ENCODE measurements around the gene DELE1. TPM values are rescaled to one million over a fixed set of nuclear protein-coding genes. Genes with fewer than 3 reads are reported as not detected.

The DELE1 gene
- total RNA-seq, 1 donor = 47.1 TPM

DNA sequence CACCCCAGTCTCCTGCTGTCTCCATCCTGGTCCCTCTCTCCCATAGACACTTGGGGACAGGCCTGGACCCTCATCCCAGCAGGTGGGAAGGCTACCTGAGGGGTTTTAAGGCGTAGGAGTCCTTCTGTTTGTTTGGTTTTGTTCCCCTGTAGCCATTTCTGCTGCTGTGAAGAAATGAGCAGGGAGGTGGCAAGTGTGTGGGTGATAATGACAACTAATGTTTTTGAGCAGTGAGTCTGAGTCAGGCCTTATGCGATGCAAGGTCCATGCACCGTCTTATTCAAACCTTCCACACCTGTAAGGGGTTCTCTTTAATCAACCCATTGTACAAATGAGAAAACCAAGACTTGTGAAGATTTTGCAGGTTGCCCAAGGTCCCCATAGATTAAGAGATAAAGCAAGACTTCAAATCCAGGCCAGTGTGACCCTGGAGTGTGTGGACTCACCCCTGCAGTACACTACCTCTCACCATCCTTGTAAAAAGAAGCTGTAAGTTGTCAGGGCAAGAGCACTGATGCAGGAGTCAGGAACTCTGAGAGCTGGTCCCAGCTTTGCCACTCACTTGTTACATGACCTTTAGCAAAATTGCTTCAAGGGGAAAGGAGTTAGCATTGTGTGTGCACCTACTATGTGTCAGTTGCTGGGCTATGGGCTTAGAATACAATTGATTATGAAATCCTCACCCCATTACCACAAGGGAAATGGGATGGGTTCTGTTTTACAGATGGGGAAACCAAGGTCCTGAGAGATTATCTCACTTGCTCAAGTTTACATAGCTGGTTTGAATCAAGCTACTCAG, 26.7 kb downstream of the DELE1 start:
- H3K27me3 ChIP-seq (ENCODE audit: insufficient read depth, low read length) = no peaks in the 10 kb centered on the region

DNA sequence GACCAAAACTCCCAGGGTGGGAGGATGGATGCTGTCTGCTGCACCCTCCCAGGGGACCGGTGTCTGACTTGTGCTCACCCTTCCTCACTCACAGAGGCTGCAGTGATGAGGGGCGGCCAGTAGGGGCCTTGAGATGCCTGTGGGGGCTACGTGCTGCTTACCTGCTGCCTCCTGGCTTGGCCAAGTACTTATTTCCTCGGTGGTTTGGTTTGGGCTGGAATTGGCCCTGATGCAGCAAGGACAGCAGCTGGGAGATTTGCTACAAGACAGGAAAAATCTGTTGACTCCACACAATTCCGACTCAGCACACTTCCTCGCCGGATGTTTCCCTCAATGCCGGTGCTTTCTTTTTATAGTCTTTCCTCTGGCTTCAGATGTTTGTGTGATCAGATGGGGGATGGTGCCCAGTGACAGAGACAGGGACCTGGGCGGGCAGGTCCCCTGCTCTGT, 27.7 kb downstream of the DELE1 start:
- Histone ChIP-seq H3K9me3 (ENCODE audit: low read depth, low read length) (no peaks in the 10 kb centered on the region), H3K4me3 (ENCODE audit: low read length) (no peak overlapping the region), H3K4me1 (ENCODE audit: insufficient read depth, low read length) (peaks cover 20% of the 10 kb centered on the region), H3K27me3 (ENCODE audit: insufficient read depth, low read length) (no peaks in the 10 kb centered on the region)

More for the DNA sequence above, 26.7 kb downstream of the DELE1 start:
- Histone ChIP-seq H3K4me1 (ENCODE audit: insufficient read depth, low read length) (peaks cover 29% of the 10 kb centered on the region), H3K4me3 (ENCODE audit: low read length) (no peak overlapping the region), H3K9me3 (ENCODE audit: low read depth, low read length) (no peaks in the 10 kb centered on the region)

DNA sequence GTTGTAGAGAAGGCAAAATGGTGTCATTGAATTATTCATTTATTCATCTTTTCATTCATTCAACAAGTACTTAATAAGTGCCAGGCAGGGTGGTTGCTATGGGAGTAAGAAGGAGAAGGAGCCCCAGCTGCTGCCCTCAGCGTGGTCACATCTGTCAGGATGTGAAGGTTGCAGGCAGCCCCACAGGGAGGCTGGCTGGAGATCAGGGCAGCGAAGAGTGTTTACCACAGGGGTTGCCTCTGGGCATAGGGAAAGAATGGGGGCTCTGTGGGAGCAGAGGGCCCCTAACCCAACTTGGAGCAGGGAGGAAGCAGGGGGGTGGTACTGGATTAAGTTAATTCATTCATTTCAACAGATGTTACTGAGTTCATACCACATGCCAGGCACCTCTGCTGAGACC, 28.3 kb downstream of the DELE1 start:
- Histone ChIP-seq H3K9me3 (ENCODE audit: low read depth, low read length) (no peaks in the 10 kb centered on the region), H3K27me3 (ENCODE audit: insufficient read depth, low read length) (no peaks in the 10 kb centered on the region), H3K4me1 (ENCODE audit: insufficient read depth, low read length) (peaks cover 17% of the 10 kb centered on the region), H3K4me3 (ENCODE audit: low read length) (no peak overlapping the region)

DNA sequence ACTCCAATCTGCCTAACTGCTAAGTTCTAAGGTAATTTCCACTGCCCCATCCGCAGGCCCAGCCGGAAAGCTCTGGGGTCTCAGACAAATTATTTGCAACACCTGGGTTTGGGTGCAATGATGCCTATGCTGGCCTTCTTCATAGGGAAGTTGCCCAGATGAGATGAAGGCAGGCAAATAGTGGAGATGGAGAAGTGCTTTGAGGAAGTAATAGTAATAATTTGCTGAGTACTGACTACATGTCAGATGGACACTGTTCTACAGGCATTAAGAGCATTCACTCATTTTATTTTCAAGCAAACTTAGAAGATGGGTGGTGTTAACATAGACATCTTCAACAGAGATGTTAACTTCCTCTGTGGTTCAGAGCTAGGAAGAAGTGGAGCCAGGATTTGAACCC, 30.5 kb downstream of the DELE1 start:
- no peaks in the 10 kb centered on the region for H3K27me3 ChIP-seq (ENCODE audit: insufficient read depth, low read length)
- H3K4me1 ChIP-seq (ENCODE audit: insufficient read depth, low read length) = peaks cover 36% of the 10 kb centered on the region
- H3K9me3 ChIP-seq (ENCODE audit: low read depth, low read length) = no peaks in the 10 kb centered on the region
- no peak overlapping the region for H3K4me3 ChIP-seq (ENCODE audit: low read length)

DNA sequence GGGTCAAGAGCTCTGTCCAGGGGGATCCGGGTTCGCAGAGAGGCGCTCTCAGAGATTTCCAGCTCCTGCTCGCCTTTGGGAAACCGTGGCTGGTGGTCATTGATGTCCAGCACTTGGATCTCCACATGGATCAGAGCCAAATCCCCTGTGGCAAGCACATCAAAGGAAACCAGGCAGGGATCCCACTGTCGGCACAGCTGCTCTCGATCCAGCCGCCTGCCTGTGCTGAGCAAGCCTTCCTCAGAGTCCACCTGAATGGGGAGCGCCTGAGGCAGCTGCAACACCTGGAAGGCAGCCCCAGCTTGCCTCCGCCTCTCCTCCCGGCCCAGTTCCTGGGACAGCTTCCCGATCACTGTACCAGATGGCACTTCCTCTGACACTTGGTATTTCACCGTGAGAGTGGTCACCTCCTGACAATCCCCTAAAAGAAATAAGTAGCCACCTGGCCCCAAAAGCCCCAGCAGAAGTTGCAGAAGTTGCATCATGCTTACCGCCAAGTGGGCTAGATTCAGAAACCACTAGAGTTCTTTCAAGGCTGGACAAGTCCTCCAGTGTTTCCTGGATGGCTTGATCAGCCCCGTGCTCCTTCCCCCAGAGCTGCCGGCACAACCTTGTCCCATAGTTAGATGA, 33.8 kb downstream of the DELE1 start:
- no peak overlapping the region for H3K4me3 ChIP-seq (ENCODE audit: low read length)
- H3K9me3 ChIP-seq (ENCODE audit: low read depth, low read length) = no peaks in the 10 kb centered on the region
- H3K27me3 ChIP-seq (ENCODE audit: insufficient read depth, low read length) = no peaks in the 10 kb centered on the region
- peaks cover 58% of the 10 kb centered on the region for H3K4me1 ChIP-seq (ENCODE audit: insufficient read depth, low read length)

DNA sequence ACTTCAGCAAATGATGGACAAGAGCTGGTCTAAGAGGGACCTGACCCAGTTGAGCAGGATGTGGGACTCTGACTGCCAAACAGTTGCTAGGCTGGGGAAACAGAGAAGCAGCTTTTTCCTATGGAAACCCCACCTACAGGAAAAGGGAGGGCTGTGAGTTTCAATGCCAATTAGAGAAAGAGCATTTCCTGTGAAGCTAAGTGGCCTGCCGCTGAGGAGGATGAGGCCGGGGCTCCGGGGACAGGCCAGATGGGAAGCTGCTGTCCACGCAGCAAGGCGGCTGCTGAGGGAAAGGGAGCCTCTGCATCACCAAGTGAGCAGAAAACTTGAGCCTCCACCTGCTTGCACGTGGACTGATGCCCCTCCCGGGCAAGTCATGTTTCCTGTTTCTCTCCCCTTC, 34.4 kb downstream of the DELE1 start, which contains the start of gene PCDH12:
Gene PCDH12 (minus strand): TSS at position 90 of the 400 bp plus-strand sequence. CDS start 351 bp downstream, outside the sequence.
- Histone ChIP-seq H3K27me3 (ENCODE audit: insufficient read depth, low read length) (no peaks in the 10 kb centered on the region), H3K9me3 (ENCODE audit: low read depth, low read length) (no peaks in the 10 kb centered on the region), H3K4me3 (ENCODE audit: low read length) (no peak within 1 kb of the TSS), H3K4me1 (ENCODE audit: insufficient read depth, low read length) (peaks cover 58% of the 10 kb centered on the region)

DNA sequence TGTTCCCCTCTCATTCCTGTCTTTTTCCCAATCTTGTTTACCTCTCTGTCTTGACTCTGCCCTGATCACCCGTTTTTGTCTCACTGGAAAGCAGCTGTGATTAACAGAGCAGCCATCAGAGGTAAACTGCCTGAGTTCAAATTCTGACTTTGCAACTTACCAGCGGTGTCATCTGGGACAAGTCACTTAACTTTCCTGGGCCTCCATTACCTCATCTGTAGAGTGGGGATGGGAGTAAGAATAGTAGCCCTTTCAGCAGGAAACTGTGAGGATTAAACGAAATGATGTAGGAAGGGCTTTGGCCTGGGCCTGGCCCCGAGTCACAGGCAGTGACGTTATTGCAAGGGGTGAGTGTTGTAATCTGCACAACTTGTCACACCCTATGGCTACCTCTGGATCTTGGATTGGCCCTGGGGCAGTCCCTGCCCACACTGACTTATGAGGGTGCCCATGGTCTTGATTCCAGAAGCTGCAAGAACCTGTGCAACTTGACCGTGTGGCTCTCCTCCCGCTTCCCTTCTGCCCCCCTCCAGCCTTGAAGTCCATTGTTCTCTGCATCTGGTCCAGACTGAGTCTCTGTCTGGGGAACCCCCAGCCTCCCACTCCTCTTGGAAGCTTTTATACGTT, 35.0 kb downstream of the DELE1 start:
- no peaks in the 10 kb centered on the region for H3K27me3 ChIP-seq (ENCODE audit: insufficient read depth, low read length)
- no peaks in the 10 kb centered on the region for H3K9me3 ChIP-seq (ENCODE audit: low read depth, low read length)
- H3K4me1 ChIP-seq (ENCODE audit: insufficient read depth, low read length) = peaks cover 54% of the 10 kb centered on the region
- H3K4me3 ChIP-seq (ENCODE audit: low read length) = no peak overlapping the region

DNA sequence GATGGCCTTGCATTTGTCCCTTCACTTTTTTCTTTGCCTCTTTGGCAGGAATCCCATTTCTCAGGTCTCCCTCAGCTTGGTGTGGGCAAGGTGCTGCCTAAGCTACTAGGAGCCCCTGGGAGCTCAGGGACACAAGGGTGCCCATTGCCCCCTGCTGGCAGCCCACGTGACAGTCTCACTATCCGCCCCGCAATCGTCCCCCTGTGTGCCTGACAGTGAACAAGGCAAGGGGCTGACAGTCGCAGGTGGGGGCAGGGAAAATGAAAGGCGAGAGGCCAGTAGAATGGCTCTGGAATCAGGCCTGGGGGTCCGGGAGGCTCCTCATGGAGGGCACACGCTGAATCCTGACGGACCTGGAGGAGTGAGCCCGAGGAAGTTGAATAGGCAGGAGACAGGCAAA, 36.3 kb downstream of the DELE1 start:
- H3K4me3 ChIP-seq (ENCODE audit: low read length) = no peak overlapping the region
- H3K27me3 ChIP-seq (ENCODE audit: insufficient read depth, low read length) = no peaks in the 10 kb centered on the region
- H3K9me3 ChIP-seq (ENCODE audit: low read depth, low read length) = no peaks in the 10 kb centered on the region
- H3K4me1 ChIP-seq (ENCODE audit: insufficient read depth, low read length) = peaks cover 41% of the 10 kb centered on the region

DNA sequence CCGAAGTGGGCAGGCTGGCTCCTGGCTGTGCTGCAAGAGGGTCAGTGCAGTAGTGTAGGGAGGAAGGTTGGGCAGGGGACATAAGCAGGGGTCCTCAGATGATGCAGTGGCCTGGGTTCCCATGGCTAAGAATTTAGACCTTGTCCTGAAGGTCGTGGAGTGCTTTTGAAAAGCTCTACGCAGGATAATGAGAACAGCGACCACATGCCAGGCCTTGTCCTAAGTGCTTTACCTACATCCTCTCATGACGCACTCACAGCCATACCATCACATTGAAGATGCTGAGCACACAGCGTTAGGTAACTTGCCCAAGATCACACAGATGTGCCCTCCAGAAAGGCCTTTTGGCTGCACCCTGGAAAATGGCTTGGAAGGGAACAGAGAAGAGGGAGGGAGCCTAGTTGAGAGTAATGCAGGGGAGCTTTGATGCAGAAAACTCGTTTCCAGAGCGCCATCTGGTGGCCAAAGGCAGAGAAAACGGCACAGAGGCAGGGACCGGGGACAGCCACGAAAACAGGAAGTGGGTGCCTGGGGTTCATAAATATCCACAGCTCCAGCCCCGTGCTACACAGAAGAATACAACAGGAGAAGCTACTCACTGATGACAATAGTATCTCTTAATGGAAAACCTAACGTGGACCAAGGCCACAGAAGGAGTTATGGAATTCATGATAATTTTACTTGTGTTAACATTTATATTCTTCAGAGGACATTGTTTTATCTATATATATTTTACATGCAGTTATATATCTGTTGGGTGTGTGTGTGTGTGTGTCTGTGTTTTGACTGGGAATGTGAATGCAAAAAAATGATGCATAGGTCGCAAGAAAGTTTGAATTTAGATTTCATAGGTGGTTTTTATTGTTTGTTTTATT, 37.0 kb downstream of the DELE1 start:
- Histone ChIP-seq H3K9me3 (ENCODE audit: low read depth, low read length) (no peaks in the 10 kb centered on the region), H3K27me3 (ENCODE audit: insufficient read depth, low read length) (no peaks in the 10 kb centered on the region), H3K4me1 (ENCODE audit: insufficient read depth, low read length) (peaks cover 41% of the 10 kb centered on the region), H3K4me3 (ENCODE audit: low read length) (no peak overlapping the region)

DNA sequence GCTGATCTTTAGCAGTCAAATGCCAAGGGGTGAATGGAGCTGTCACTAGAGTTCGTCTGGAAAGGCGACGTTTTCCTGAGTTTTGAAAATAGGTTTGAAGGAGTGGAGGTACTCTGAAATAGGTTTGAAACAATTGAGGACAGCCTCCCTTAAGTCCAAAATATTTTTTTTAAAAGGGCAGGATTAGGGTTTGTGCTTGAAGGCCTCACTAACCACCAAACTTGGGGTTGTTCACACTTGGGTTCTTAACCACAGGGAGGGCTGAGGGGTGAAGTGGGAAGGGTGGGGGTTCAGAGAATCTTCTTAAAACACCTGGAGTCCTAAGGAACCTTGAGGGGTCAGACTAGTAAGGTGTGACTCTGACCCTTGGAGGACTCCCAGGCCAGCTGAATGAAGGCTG, 37.8 kb downstream of the DELE1 start:
- H3K27me3 ChIP-seq (ENCODE audit: insufficient read depth, low read length) = no peaks in the 10 kb centered on the region
- no peaks in the 10 kb centered on the region for H3K9me3 ChIP-seq (ENCODE audit: low read depth, low read length)
- peaks cover 41% of the 10 kb centered on the region for H3K4me1 ChIP-seq (ENCODE audit: insufficient read depth, low read length)
- no peak overlapping the region for H3K4me3 ChIP-seq (ENCODE audit: low read length)

DNA sequence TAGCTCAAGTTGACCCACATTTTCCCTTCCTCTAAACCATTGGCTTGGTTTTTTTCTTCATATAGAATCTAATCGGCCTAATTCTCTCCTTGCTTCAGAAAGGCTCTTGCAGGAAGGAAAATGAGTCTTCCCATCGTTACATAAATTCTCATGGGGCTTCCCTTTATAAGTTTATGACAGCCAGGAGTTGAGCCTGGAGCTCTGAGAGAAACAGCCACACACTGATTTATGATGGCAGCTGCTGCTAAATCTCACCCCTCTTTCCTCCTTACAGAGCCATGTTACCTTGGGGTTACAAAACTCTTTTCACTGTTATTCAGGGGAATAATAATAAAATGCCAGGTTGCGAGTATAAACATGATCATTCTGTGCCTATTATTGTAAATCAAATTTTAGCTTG, 40.0 kb downstream of the DELE1 start:
- Histone ChIP-seq H3K4me3 (ENCODE audit: low read length) (no peak overlapping the region), H3K4me1 (ENCODE audit: insufficient read depth, low read length) (peaks cover 34% of the 10 kb centered on the region), H3K27me3 (ENCODE audit: insufficient read depth, low read length) (no peaks in the 10 kb centered on the region), H3K9me3 (ENCODE audit: low read depth, low read length) (no peaks in the 10 kb centered on the region)

DNA sequence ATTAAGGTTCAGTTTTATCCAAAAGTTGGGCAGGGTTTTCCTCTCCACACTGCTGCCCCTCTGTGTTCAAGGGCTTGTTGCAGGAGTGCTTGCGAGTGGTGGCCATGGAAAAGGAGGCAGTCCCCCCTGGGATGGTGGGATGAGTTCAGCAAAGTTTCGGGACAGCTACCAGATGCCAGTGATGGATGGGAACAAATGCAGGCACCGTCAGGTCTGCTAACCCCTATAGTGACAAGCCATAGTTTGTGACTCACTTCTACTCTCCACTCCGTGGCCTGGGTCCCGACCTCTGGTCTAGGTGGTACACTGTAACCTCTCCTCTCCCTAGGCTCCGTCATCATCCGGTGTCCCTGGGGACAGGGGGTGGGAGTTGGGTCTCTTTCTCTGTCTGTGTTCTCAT, 41.4 kb downstream of the DELE1 start:
- H3K9me3 ChIP-seq (ENCODE audit: low read depth, low read length) = no peaks in the 10 kb centered on the region
- peaks cover 34% of the 10 kb centered on the region for H3K4me1 ChIP-seq (ENCODE audit: insufficient read depth, low read length)
- no peaks in the 10 kb centered on the region for H3K27me3 ChIP-seq (ENCODE audit: insufficient read depth, low read length)
- H3K4me3 ChIP-seq (ENCODE audit: low read length) = no peak overlapping the region

DNA sequence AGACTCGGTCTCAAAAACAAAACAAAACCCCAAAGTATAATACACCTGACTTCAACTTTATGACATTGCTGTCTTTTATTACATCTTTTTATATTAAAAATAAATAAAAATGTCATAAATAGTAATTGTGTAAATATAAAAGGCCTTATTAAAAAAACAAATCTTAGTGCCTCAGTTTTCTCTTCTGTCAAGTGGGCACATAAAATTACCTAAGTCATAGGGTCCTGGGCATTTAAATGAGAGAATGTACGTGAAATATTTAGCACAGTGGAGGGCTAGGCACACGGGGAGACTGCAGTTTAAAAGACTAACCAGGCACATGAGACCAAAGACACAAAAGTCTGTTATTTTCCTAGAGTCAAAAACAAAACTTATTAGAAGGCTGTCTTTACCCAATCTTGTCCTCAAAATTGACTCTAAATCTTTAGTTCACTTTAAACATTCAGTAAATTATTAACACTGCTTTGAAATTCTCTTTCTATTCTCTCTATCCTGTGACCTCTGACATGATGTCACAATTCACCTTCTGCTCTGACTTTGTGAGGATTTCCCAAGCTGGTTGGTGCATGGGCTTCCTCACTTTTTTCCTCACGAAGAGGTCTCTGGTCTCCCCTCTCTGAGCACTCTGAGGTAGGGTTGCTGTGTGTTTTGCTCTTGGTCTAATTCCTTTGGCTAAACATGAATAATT, 42.7 kb downstream of the DELE1 start:
- H3K4me3 ChIP-seq (ENCODE audit: low read length) = no peak overlapping the region
- H3K9me3 ChIP-seq (ENCODE audit: low read depth, low read length) = no peaks in the 10 kb centered on the region
- H3K4me1 ChIP-seq (ENCODE audit: insufficient read depth, low read length) = peaks cover 28% of the 10 kb centered on the region
- no peaks in the 10 kb centered on the region for H3K27me3 ChIP-seq (ENCODE audit: insufficient read depth, low read length)

DNA sequence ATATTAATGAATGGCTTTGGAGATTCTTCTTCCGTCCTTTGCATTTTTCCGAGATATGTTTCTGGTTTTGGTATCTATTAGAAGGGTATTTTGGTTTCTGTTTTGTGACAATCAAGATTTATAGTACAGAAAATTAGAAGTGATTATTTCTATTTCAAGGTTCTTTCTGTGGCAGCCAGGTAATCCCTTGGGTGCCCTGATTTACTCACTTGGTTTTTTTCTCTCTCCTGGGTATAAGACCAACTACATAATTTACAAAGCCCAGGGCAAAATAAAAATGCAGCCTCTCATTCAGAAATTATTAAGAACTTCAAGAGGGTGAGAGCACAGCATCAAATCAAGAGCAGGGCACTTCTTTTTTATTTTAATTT, 43.3 kb downstream of the DELE1 start:
- Histone ChIP-seq H3K4me1 (ENCODE audit: insufficient read depth, low read length) (peaks cover 23% of the 10 kb centered on the region), H3K4me3 (ENCODE audit: low read length) (no peak overlapping the region), H3K27me3 (ENCODE audit: insufficient read depth, low read length) (no peaks in the 10 kb centered on the region), H3K9me3 (ENCODE audit: low read depth, low read length) (no peaks in the 10 kb centered on the region)
